ENCODE results near the gene GALNT9.

The GALNT9 gene

DNA sequence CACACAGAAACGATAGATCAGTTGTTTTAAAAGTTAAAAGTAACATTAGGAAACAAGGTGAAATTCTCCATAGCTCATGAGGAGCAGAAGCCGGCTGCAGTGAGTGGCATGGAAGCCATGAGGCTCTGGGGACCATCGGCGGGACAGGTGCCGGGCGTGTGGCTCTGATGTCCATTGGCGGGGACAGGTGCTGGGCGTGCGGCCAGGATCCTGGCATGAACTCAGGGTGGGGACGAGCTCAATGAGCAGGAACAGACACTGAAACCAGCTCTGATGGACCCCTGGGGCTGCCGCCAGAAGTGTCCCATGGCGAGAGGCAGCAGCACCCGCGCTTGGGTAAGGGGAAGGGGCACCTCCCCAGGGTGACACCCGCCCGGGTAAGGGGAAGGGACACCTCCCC, 110.1 kb downstream of the GALNT9 start:
- POLR2A ChIA-PET, result no interaction called here
- DNase-seq (ENCODE audit: low read depth, low spot score), result no peak
- TF ChIP-seq, protein P1, sequence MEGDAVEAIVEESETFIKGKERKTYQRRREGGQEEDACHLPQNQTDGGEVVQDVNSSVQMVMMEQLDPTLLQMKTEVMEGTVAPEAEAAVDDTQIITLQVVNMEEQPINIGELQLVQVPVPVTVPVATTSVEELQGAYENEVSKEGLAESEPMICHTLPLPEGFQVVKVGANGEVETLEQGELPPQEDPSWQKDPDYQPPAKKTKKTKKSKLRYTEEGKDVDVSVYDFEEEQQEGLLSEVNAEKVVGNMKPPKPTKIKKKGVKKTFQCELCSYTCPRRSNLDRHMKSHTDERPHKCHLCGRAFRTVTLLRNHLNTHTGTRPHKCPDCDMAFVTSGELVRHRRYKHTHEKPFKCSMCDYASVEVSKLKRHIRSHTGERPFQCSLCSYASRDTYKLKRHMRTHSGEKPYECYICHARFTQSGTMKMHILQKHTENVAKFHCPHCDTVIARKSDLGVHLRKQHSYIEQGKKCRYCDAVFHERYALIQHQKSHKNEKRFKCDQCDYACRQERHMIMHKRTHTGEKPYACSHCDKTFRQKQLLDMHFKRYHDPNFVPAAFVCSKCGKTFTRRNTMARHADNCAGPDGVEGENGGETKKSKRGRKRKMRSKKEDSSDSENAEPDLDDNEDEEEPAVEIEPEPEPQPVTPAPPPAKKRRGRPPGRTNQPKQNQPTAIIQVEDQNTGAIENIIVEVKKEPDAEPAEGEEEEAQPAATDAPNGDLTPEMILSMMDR (IDR thresholded peaks at IDR 0.05; ENCODE audit: insufficient read depth, low read length, missing control alignments), result no peak
- H3K4me3 ChIP-seq (ENCODE audit: low read depth, low read length), result no peak overlapping the region
- CTCF ChIA-PET, result interaction anchor here (1.2 kb wide), 1 partner anchor 66 kb away, joined by 4 read pairs; no protein-coding TSS in a partner anchor

DNA sequence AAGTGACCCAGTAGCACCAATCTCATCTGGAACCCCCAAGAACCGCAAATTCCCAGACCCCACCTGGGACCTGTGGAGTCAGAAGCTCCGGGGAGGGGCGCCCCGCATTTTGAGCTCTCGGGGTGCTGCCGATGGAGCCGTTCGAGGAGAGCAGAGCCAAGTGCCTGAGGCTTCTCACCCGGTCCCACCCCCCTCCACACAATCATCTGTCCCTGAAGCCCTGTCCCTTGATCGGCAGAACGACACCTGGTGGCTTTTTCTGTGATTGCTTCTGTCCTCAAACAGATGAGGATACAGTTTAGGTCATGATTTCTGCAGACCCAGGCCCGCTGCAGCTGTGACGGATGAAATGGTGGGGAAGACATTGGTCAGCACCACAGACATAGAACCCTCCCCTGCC, 110.5 kb downstream of the GALNT9 start:
- H3K4me3 ChIP-seq (ENCODE audit: low read depth, low read length), result no peak overlapping the region
- ChIA-PET POLR2A (no interaction called here), CTCF (interaction anchor here (1.2 kb wide), 1 partner anchor 65 kb away, joined by 4 read pairs; no protein-coding TSS in a partner anchor)
- no peak for DNase-seq (ENCODE audit: low read depth, low spot score)
- TF ChIP-seq, protein P1 (IDR thresholded peaks at IDR 0.05; ENCODE audit: insufficient read depth, low read length, missing control alignments), result peak; percentile 30

DNA sequence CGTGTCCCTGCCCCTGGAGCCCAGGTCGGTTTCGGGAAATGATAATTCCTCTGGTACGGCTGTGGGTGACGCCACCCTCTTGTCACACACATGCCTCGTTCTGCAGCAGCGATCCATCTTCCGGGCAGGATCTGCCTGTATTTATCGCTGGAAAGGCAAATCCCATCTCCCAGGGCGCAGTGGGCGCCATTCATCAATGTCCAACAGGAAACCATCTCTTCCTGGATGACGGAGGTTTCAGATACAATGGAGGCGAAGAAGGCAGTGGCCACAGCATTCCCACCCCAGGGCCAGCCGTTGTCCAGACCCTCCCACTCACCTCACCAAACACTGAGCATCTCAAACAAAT, 110.9 kb downstream of the GALNT9 start:
- ChIA-PET CTCF (interaction anchor here (1.2 kb wide), 1 partner anchor 65 kb away, joined by 4 read pairs; no protein-coding TSS in a partner anchor), POLR2A (no interaction called here)
- no peak overlapping the region for H3K4me3 ChIP-seq (ENCODE audit: low read depth, low read length)
- no peak for DNase-seq (ENCODE audit: low read depth, low spot score)
- TF ChIP-seq, protein P1 (IDR thresholded peaks at IDR 0.05; ENCODE audit: insufficient read depth, low read length, missing control alignments), result no peak

DNA sequence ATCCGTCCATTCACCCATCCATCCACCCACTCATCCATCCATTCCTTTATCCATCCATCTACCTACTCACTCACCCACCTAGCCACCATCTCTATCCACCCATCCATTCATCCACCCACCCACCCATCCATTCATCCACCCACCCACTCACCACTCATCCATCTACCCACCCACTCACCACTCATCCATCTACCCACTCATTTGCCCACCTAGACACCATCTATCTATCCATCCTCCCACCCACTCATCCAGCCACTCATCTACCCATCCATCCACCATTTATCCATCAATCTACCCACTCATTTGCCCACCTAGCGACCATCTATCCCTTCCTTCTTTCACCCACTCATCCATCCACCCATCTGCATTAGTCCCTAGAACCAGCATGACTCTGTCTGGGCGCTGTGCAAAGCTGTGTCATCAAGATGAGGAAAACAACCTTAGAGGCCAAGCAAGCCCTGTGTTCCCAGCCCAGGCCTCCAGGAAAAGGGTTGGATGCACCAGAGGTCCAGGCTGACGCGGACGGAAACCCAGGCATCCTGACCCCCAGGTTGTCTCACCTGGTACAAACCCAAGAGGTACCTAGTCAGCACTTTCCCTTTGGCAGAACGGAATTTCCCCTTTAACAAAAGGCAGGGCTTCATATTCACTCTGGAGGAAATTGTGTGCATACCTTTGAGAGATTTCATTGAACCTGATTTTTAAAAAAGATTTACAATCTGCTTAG, 111.4 kb downstream of the GALNT9 start:
- ChIA-PET CTCF (no interaction called here), POLR2A (no interaction called here)
- no peak overlapping the region for H3K4me3 ChIP-seq (ENCODE audit: low read depth, low read length)
- no peak for DNase-seq (ENCODE audit: low read depth, low spot score)
- TF ChIP-seq, protein P1 (IDR thresholded peaks at IDR 0.05; ENCODE audit: insufficient read depth, low read length, missing control alignments), result no peak

DNA sequence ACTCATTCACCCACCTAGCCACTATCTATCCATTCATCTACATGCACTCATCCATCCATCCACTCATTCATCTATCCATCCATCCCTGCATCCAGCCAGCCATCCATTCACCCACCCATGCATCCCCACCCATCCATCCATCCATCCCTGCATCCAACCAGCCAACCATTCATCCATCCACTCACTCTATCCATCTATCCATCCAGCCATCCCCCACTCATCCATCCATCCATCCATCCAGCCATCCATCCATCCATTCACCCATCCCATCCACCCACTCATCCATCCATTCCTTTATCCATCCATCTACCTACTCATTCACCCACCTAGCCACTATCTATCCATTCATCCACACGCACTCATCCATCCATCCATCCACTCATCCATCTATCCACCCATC, 112.0 kb downstream of the GALNT9 start:
- DNase-seq (ENCODE audit: low read depth, low spot score), result no peak
- CTCF ChIA-PET, result no interaction called here
- TF ChIP-seq, protein P1 (IDR thresholded peaks at IDR 0.05; ENCODE audit: insufficient read depth, low read length, missing control alignments), result no peak
- no peak overlapping the region for H3K4me3 ChIP-seq (ENCODE audit: low read depth, low read length)
- POLR2A ChIA-PET, result no interaction called here

GRCh38 chr12:132216354-132216987, 112.9 kb downstream of the GALNT9 start:
- POLR2A ChIA-PET, result no interaction called here
- TF ChIP-seq, protein P1 (IDR thresholded peaks at IDR 0.05; ENCODE audit: insufficient read depth, low read length, missing control alignments), result no peak
- DNase-seq (ENCODE audit: low read depth, low spot score), result no peak
- CTCF ChIA-PET, result no interaction called here
- no peak overlapping the region for H3K4me3 ChIP-seq (ENCODE audit: low read depth, low read length)

All from AG04449 (cell line).